GM12878 (cell line): Measurements from ENCODE around the gene OR2H1. TPM values are rescaled to one million over a fixed set of nuclear protein-coding genes. Genes with fewer than 3 reads are reported as not detected.

Source experiments
- ATAC-seq: fragments of 200-7000 bp; cut with Tn5 transposase; 3 replicates; pipeline ENCODE4 v1.9.1; 2020; ENCODE audit warnings: mild to moderate bottlenecking, moderate library complexity
- BruUV-seq: library from RNA; stranded (reverse); fragments of 400-500 nt; replicated peaks from 2 replicates; lab custom pipeline; 2021; lab: Mats Ljungman, UMichigan
- CTCF ChIA-PET: fragments of 300-600 bp; sonication (Branson Sonifier 250); formaldehyde crosslinking; extraction: SDS; loops from one replicate; lab custom pipeline; 2021; ENCODE audit warnings: inconsistent platforms; lab: Yijun Ruan, JAX
- POLR2A ChIA-PET: fragments of 350-600 bp; formaldehyde crosslinking; extraction: SDS; loops from one replicate; lab custom pipeline; 2021; ENCODE audit warnings: inconsistent platforms; lab: Charles Lee
- RAD21 ChIA-PET: fragments of 300-600 bp; sonication (Branson Sonifier 250); formaldehyde crosslinking; loops from one replicate; lab custom pipeline; 2023; ENCODE audit warnings: antibody characterized with exemption; ENCODE audit not compliant: unreplicated experiment; lab: Charles Lee
- SMC1A ChIA-PET: fragments of 300-600 bp; sonication (Branson Sonifier 250); formaldehyde crosslinking; loops from one replicate; lab custom pipeline; 2023; ENCODE audit not compliant: unreplicated experiment, uncharacterized antibody; lab: Charles Lee
- DNase-seq: peaks from one replicate; pipeline ENCODE4 v3.0.0-alpha.2; 2011; ENCODE audit warnings: low read depth, low spot score
- FAIRE-seq: peaks from 3 replicates; lab custom pipeline; 2011; peaks lifted over from hg19 to GRCh38; lab: Jason Lieb, UNC
- H2AFZ ChIP-seq: 2 replicates; pipeline ENCODE4 v1.6.0; 2011; ENCODE audit warnings: low read depth, low read length, control low read depth; ENCODE audit not compliant: control insufficient read depth
- H3K27ac ChIP-seq: 2 replicates; pipeline ENCODE4 v1.5.1; 2011; ENCODE audit warnings: control low read depth; ENCODE audit not compliant: control insufficient read depth, insufficient read depth
- H3K27me3 ChIP-seq, 2 experiments: replicated peaks in 1 of 2; 2 replicates each; pipeline versions ENCODE4 v1.6.0 to v1.6.1; 2011; ENCODE audit warnings: low read length in 1 of 2; ENCODE audit not compliant: control insufficient read depth in 2 of 2, insufficient read depth in 2 of 2
- H3K36me3 ChIP-seq, 2 experiments: 2 replicates each; pipeline ENCODE4 v1.5.1; 2011; ENCODE audit warnings: low read length in 1 of 2; ENCODE audit not compliant: control insufficient read depth in 2 of 2, insufficient read depth in 2 of 2
- H3K4me1 ChIP-seq: 2 replicates; pipeline ENCODE4 v1.6.1; 2011; ENCODE audit warnings: mild to moderate bottlenecking, low read length, moderate library complexity, mixed read lengths; ENCODE audit not compliant: control insufficient read depth, insufficient read depth
- H3K4me2 ChIP-seq: 2 replicates; pipeline ENCODE4 v1.6.0; 2011; ENCODE audit warnings: control low read depth; ENCODE audit not compliant: control insufficient read depth, insufficient read depth
- H3K4me3 ChIP-seq: fragments of 200-600 bp; sonication (generic); 2 replicates; pipeline ENCODE4 v1.5.1; 2016
- H3K79me2 ChIP-seq: 2 replicates; pipeline ENCODE4 v1.6.0; 2011; ENCODE audit warnings: low read length; ENCODE audit not compliant: control insufficient read depth, insufficient read depth
- H3K9ac ChIP-seq: 2 replicates; pipeline ENCODE4 v1.8.0; 2011; ENCODE audit warnings: low read length, control low read depth, mixed read lengths; ENCODE audit not compliant: control insufficient read depth, insufficient read depth
- H3K9me3 ChIP-seq: replicated peaks from 3 replicates; pipeline ENCODE4 v1.5.1; 2011; ENCODE audit warnings: mild to moderate bottlenecking, low read length; ENCODE audit not compliant: control insufficient read depth, insufficient read depth
- H4K20me1 ChIP-seq: 2 replicates; pipeline ENCODE4 v1.6.0; 2011; ENCODE audit not compliant: control insufficient read depth, insufficient read depth
- ASH2L ChIP-seq: fragments of 300-600, 200-600 bp; sonication (generic); IDR thresholded peaks from 2 replicates; pipeline ENCODE4 v1.6.1; 2017; ENCODE audit warnings: low read depth, mild to moderate bottlenecking, borderline replicate concordance
- BHLHE40 ChIP-seq, 2 experiments: fragments of 450-650 bp in 1 of 2; IDR thresholded peaks; 2 replicates each; pipeline ENCODE4 v1.6.1; 2011 to 2017; ENCODE audit warnings: low read depth in 2 of 2, borderline replicate concordance in 1 of 2, improper control_type of control experiment in 1 of 2, low read length in 1 of 2, mild to moderate bottlenecking in 1 of 2
- BRCA1 ChIP-seq: IDR thresholded peaks from 2 replicates; pipeline ENCODE4 v1.6.1; 2011; ENCODE audit warnings: low read depth, low read length, improper control_type of control experiment
- CBX3 ChIP-seq: fragments of 200-600 bp; sonication (generic); IDR thresholded peaks from 2 replicates; pipeline ENCODE4 v1.6.1; 2016; ENCODE audit warnings: low read depth, borderline replicate concordance
- CEBPZ ChIP-seq: fragments of 150-350 bp; IDR thresholded peaks from 2 replicates; pipeline ENCODE4 v1.6.1; 2016; ENCODE audit warnings: low read depth, low read length
- CHD2 ChIP-seq: IDR thresholded peaks from 2 replicates; pipeline ENCODE4 v1.6.1; 2011; ENCODE audit warnings: low read depth, low read length, improper control_type of control experiment, borderline replicate concordance
- CREB1 ChIP-seq: IDR thresholded peaks from 2 replicates; pipeline ENCODE4 v1.6.1; 2012; ENCODE audit warnings: low read depth, mild to moderate bottlenecking, inconsistent platforms
- ELK1 ChIP-seq: IDR thresholded peaks from 2 replicates; pipeline ENCODE4 v1.6.1; 2012; ENCODE audit warnings: low read depth, low read length, improper control_type of control experiment
- FOXM1 ChIP-seq: IDR thresholded peaks from 2 replicates; pipeline ENCODE4 v1.6.1; 2012; ENCODE audit warnings: low read depth, mild to moderate bottlenecking, inconsistent platforms, low read length, moderate library complexity
- GABPA ChIP-seq: IDR thresholded peaks from 2 replicates; pipeline ENCODE4 v1.6.1; 2014; ENCODE audit warnings: antibody characterized with exemption, low read depth, mild to moderate bottlenecking, inconsistent platforms
- IRF4 ChIP-seq: IDR thresholded peaks from 2 replicates; pipeline ENCODE4 v1.6.1; 2011; ENCODE audit warnings: low read depth, low read length
- IRF5 ChIP-seq: fragments of 450-650 bp; IDR thresholded peaks from 2 replicates; pipeline ENCODE4 v1.6.1; 2017; ENCODE audit warnings: borderline replicate concordance
- JUNB ChIP-seq: IDR thresholded peaks from 2 replicates; pipeline ENCODE4 v1.6.1; 2016; ENCODE audit warnings: antibody characterized with exemption, mild to moderate bottlenecking
- NBN ChIP-seq: fragments of 450-650 bp; IDR thresholded peaks from 2 replicates; pipeline ENCODE4 v1.6.1; 2016
- NR2C2 ChIP-seq: IDR thresholded peaks from 2 replicates; pipeline ENCODE4 v1.6.1; 2011; ENCODE audit warnings: borderline replicate concordance, low read depth; ENCODE audit not compliant: control insufficient read depth, insufficient read length
- TAF1 ChIP-seq: IDR thresholded peaks from 2 replicates; pipeline ENCODE4 v1.6.1; 2011; ENCODE audit warnings: mild to moderate bottlenecking, low read depth, low read length, borderline replicate concordance
- TCF12 ChIP-seq: IDR thresholded peaks from 2 replicates; pipeline ENCODE4 v1.6.1; 2011; ENCODE audit warnings: low read depth, mild to moderate bottlenecking, low read length
- USF1 ChIP-seq: IDR thresholded peaks from 2 replicates; pipeline ENCODE4 v1.6.1; 2011; ENCODE audit warnings: borderline replicate concordance, low read depth, mild to moderate bottlenecking, moderate library complexity, mixed read lengths, low read length; ENCODE audit not compliant: insufficient read depth; ENCODE audit errors: extremely low read length
- YBX1 ChIP-seq: fragments of 450-650 bp; IDR thresholded peaks from 2 replicates; pipeline ENCODE4 v1.6.1; 2016; ENCODE audit warnings: antibody characterized with exemption
- WGBS: methylation state at CpG from one replicate; pipeline ENCODE4 v1.1.6; 2016; ENCODE audit warnings: low lambda C conversion rate; ENCODE audit not compliant: insufficient replicate concordance, insufficient coverage; ENCODE audit errors: missing lambda C conversion rate; 5-methylcytosine and 5-hydroxymethylcytosine counted together
- in situ Hi-C: fragments of 300-500 bp; cut with MboI; formaldehyde crosslinking; loops from 9 replicates; pipeline ENCODE4 v1.14.3; 2018; ENCODE audit warnings: mixed read lengths
- intact Hi-C: fragments of 100-400 bp; cut with micrococcal nuclease; formaldehyde crosslinking; loops from one replicate; pipeline ENCODE4 v1.14.2; 2022; ENCODE audit not compliant: unreplicated experiment
- polyA plus RNA-seq, 11 experiments: library from polyadenylated mRNA; depleted of rRNA in 4 of 11; unstranded in 6 of 11; stranded (reverse) in 5 of 11; fragments of >200 nt; fragmentation: Nextera tagmentation in 4 of 11; fragmentation: Illumina TruSeq in 1 of 11; extraction: Ambion mirVana in 4 of 11; extraction: Trizol in 1 of 11; gene quantifications; 1 replicate in 1 of 11; 2 replicates in 10 of 11; pipeline versions ENCODE4 v1.2.1 to v1.2.3, GENCODE V29; 2011 to 2016; ENCODE audit warnings: inconsistent platforms in 2 of 11, missing spikeins in 2 of 11, low read depth in 1 of 11
- total RNA-seq, 4 experiments: library from RNA; depleted of rRNA in 3 of 4; stranded (reverse); fragments of >200 nt in 3 of 4; fragmentation: Illumina TruSeq in 1 of 4; extraction: Trizol in 1 of 4; gene quantifications; 2 replicates each; pipeline versions ENCODE4 v1.2.1 to v1.2.3, GENCODE V29; 2013 to 2021

Gene OR2H1
- total and polyA plus RNA-seq, 10 of the 15 experiments (the other 5 are each of a cell fraction or from before 2014, with no cell fraction given), result not detected

GRCh38 chr6:29495571-29495970, 38.6 kb downstream of the OR2H1 start:
- ChIA-PET RAD21 (no interaction called here), SMC1A (interaction anchor here (1.1 to 1.8 kb wide), 2 partner anchors 12 to 20 kb away, joined by 3 read pairs; no protein-coding TSS in a partner anchor), CTCF (interaction anchor here (1.4 kb wide), 1 partner anchor 46 kb away, joined by 3 read pairs; no protein-coding TSS in a partner anchor), POLR2A (no interaction called here)
- no peak overlapping the region for H2AFZ ChIP-seq
- FAIRE-seq, result no peak
- BruUV-seq, result no TSS peak
- H3K36me3 ChIP-seq, result no peaks in the 10 kb centered on the region
- H3K79me2 ChIP-seq, result no peaks in the 10 kb centered on the region
- in situ Hi-C loops, result no loop called here
- no peaks in the 10 kb centered on the region for H3K27me3 ChIP-seq
- no peaks in the 10 kb centered on the region for H3K9me3 ChIP-seq
- no peaks in the 10 kb centered on the region for H4K20me1 ChIP-seq
- no peak for ATAC-seq
- WGBS, result 11% methylated on average over 4 of the region's 4 CpGs
- DNase-seq, result no peak
- H3K4me1 ChIP-seq, result no peaks in the 10 kb centered on the region
- no peak overlapping the region for H3K4me3 ChIP-seq
- no peak overlapping the region for H3K4me2 ChIP-seq
- no peak overlapping the region for H3K27ac ChIP-seq
- no peak for TF ChIP-seq CBX3
- no peak for TF ChIP-seq USF1
- no peak for TF ChIP-seq CEBPZ
- TF ChIP-seq ELK1, result no peak
- no peak for TF ChIP-seq IRF5
- no peak for TF ChIP-seq BRCA1
- TF ChIP-seq NBN, result no peak
- TF ChIP-seq FOXM1, result no peak
- TF ChIP-seq CHD2, result no peak
- TF ChIP-seq JUNB, result no peak
- TF ChIP-seq TAF1, result no peak
- no peak for TF ChIP-seq NR2C2
- TF ChIP-seq TCF12, result no peak
- TF ChIP-seq BHLHE40 (IDR thresholded peaks at IDR 0.05; ENCODE audit: borderline replicate concordance in 1 of 2, low read depth in 2 of 2, low read length in 1 of 2), result no peak
- no peak for TF ChIP-seq CREB1
- no peak for TF ChIP-seq ASH2L
- no peak for TF ChIP-seq YBX1
- no peak for TF ChIP-seq IRF4
- TF ChIP-seq GABPA, result no peak
- H3K9ac ChIP-seq, result no peak overlapping the region
- intact Hi-C loops, result no loop called here
